Osteocyte (in vitro differentiated cells): ENCODE results near the gene FAM227B. TPM values are rescaled to one million over a fixed set of nuclear protein-coding genes. Genes with fewer than 3 reads are reported as not detected.

Experiments used
- DNase-seq: peaks from one replicate; pipeline ENCODE4 v3.0.0; 2021; ENCODE audit warnings: mixed read lengths; ENCODE audit not compliant: unreplicated experiment; ENCODE audit errors: extremely low spot score
- H3K27ac Mint-ChIP-seq: one replicate; pipeline ENCODE4 v1.8.0; 2021; ENCODE audit warnings: mild to moderate bottlenecking, mixed read lengths; ENCODE audit not compliant: unreplicated experiment
- H3K27me3 Mint-ChIP-seq: one replicate; pipeline ENCODE4 v1.8.0; 2021; ENCODE audit warnings: mixed read lengths; ENCODE audit not compliant: unreplicated experiment
- H3K36me3 Mint-ChIP-seq: one replicate; pipeline ENCODE4 v1.8.0; 2021; ENCODE audit warnings: mixed read lengths; ENCODE audit not compliant: unreplicated experiment
- H3K4me1 Mint-ChIP-seq: one replicate; pipeline ENCODE4 v1.8.0; 2021; ENCODE audit warnings: mixed read lengths; ENCODE audit not compliant: unreplicated experiment
- H3K4me3 Mint-ChIP-seq: one replicate; pipeline ENCODE4 v1.8.0; 2021; ENCODE audit warnings: mild to moderate bottlenecking, moderate library complexity, mixed read lengths; ENCODE audit not compliant: unreplicated experiment
- H3K9me3 Mint-ChIP-seq: one replicate; pipeline ENCODE4 v1.8.0; 2021; ENCODE audit warnings: mixed read lengths; ENCODE audit not compliant: unreplicated experiment
- CTCF ChIP-seq: fragments of 200-600 bp; sonication (generic); IDR thresholded peaks from 2 replicates; pipeline ENCODE4 v1.5.0; 2021; ENCODE audit warnings: antibody characterized with exemption, mild to moderate bottlenecking, moderate library complexity
- total RNA-seq: library from RNA; stranded (reverse); gene quantifications from 2 replicates; pipeline ENCODE4 v1.2.1, GENCODE V29; 2021

The FAM227B gene
- total RNA-seq, 1 donor from 2014 or later: 3.0 TPM

DNA sequence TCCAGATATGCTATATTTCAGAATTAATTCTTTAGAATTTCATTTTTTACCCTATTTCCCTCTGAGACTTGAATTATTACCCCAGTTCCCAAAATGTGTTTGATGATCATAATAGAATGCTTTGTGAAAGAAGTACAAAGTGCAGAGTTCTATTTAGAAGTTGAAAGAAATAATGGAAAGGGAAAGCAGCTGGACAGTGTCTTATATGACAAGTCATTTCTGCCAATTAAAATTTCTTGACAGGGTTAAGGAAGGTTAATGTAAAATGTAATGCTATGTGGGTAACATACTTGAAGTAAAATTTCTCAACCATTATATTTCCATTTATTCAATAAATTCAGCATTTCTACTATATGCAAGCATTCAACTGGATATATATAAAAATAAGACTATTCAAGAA is 164.5 kb downstream of the FAM227B start:
- Mint-ChIP-seq H3K4me1 (peaks cover 15% of the 10 kb centered on the region), H3K27me3 (peaks cover 27% of the 10 kb centered on the region), H3K36me3 (no peaks in the 10 kb centered on the region), H3K27ac (no peak overlapping the region), H3K4me3 (no peak overlapping the region), H3K9me3 (no peaks in the 10 kb centered on the region)
- no peak for DNase-seq
- no peak for TF ChIP-seq CTCF

GRCh38 chr15:49452595-49452994 is 168.0 kb downstream of the FAM227B start:
- TF ChIP-seq CTCF: no peak
- no peak for DNase-seq
- no peaks in the 10 kb centered on the region for H3K4me1 Mint-ChIP-seq

GRCh38 chr15:49441816-49442215 is 178.8 kb downstream of the FAM227B start:
- no peak overlapping the region for H3K27ac Mint-ChIP-seq
- no peak for DNase-seq
- H3K9me3 Mint-ChIP-seq: no peaks in the 10 kb centered on the region
- no peaks in the 10 kb centered on the region for H3K27me3 Mint-ChIP-seq
- H3K4me1 Mint-ChIP-seq: peaks cover 12% of the 10 kb centered on the region
- no peaks in the 10 kb centered on the region for H3K36me3 Mint-ChIP-seq
- no peak overlapping the region for H3K4me3 Mint-ChIP-seq
- no peak for TF ChIP-seq CTCF

More at GRCh38 chr15:49452595-49452994, 168.0 kb downstream of the FAM227B start:
- Mint-ChIP-seq H3K27ac (no peak overlapping the region), H3K27me3 (peaks cover 14% of the 10 kb centered on the region), H3K36me3 (no peaks in the 10 kb centered on the region), H3K9me3 (no peaks in the 10 kb centered on the region), H3K4me3 (no peak overlapping the region)

GRCh38 chr15:49441356-49441755 is 179.3 kb downstream of the FAM227B start:
- Mint-ChIP-seq H3K27me3 (no peaks in the 10 kb centered on the region), H3K4me3 (no peak overlapping the region), H3K4me1 (peaks cover 17% of the 10 kb centered on the region), H3K36me3 (no peaks in the 10 kb centered on the region), H3K9me3 (no peaks in the 10 kb centered on the region), H3K27ac (no peak overlapping the region)
- TF ChIP-seq CTCF: no peak
- DNase-seq: no peak

DNA sequence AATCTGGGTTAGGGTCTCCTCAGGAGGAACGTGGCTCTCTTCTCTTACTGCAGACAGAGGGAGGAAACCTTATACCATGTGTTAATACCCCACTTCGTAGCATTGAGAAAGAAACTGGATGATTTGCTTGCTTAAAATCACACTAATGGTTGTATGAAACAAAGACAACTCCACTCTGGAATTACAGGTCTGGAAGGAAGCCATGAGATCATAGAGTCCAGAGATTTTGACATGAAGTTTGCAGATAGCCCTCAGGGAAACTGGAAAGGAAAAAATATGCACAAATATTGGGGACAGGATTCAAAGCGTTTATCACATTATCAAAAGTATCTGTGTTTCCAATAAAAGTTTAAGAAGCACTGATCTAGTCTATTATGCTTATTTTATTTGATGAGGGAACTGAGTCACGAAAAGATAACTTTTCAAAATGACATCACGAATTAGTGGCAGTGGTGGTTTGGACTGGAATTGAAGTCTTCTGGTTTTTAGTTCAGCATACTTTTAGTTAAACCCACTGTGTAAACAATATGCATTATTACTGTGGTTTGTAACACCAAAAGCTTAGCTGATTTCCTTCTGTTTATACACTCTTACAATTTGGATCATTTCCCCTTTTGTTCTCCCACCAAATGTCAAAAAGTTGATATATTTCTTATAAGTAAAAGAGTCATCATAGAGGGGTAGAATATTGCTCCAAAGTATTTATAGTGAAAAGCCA is 180.8 kb downstream of the FAM227B start:
- no peak overlapping the region for H3K27ac Mint-ChIP-seq
- no peaks in the 10 kb centered on the region for H3K27me3 Mint-ChIP-seq
- peaks cover 20% of the 10 kb centered on the region for H3K4me1 Mint-ChIP-seq
- no peak for TF ChIP-seq CTCF
- no peak overlapping the region for H3K4me3 Mint-ChIP-seq
- no peaks in the 10 kb centered on the region for H3K36me3 Mint-ChIP-seq
- H3K9me3 Mint-ChIP-seq: no peaks in the 10 kb centered on the region
- DNase-seq: no peak
